ENCODE results near the gene COL9A2.
"Not testable (repeated sequence)": the region's sequence is repeated elsewhere in the genome, so short reads cannot be mapped to it uniquely, and the experiment has no call there.

The COL9A2 gene

DNA sequence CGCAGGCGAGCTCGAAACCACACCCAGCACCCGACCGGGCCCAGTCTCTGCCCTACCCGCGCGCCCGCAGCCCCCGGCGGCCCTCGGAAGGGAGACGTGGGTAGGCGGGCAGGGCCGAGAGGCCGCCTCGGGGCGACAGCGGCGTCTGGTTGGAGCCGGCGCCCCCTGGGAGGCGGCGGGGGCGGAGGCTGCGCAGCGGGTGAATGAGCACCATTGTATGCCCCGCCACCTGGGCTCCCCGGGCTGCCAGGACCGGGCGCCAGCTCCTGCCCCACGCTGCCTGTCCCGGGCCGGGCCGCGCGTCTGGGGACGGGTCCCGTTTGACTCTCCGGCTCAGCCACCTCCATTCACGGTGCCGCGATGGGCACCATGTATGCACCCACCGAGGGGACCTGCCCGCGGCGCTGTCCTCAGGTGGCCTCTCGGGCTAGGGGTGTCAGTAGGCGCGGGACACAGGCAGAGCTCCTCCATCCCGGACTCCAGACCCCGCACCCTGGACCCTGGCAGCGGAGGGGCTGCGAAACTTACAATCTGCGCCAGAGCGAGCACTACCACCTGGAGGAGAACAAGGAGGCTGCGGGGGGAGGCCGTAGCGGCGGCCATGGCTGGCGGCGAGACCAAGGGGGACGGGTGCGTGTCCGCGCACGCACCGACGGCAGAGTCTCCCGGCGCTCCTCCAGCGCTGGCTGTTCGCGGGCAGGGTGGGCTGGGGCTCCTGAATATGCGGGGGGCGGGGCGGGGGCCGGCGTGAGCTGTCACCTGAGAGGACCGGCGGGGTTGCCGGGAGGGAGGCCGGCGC, at the start of gene COL9A2:
TSS of gene COL9A2 (minus strand) at position 692 of the 799 bp plus-strand sequence. CDS start at position 603, 89 bp downstream.
- DNase-seq = peak in 1 of 2 experiments; percentile 44

DNA sequence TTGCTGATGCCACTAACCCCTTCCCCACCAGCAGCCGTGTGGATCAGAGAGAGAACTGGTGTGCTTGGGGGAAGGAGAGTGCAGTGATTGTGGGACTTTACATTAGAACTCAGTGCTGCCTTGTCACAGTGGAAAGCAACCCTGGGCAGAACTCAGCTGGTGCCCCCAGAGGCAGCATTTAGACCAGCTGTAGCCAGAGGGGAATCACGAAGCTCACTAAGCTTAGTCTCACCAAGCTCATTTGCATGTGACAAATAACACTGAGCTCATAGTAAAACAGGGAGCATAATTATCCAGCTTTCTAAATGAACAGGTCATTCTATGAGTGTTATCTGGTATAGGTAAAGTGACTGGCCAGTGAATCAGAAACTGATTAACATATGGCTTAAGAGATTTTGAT, 46.6 kb upstream of the COL9A2 start:
- peak in 1 of 2 experiments; percentile 22 for DNase-seq

DNA sequence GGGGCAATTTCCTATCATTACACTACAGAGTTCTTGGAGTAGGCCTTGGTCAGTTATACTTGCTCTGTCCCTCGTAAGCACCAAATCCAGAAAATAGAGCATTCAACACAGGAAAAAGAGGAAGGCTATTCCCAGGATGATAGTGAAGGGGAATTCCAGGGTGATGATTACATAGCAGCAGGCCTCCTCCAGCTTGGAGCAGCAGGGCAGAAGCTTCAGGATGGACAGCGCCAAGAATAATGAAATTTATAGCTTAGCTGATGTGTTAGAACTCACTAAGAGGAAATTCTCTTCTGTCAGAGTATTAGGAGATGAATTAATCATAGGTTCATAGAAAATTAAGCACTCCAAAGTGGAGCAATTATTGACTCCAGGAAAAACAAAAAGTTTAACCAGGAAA, 45.6 kb upstream of the COL9A2 start:
- no peak for DNase-seq

DNA sequence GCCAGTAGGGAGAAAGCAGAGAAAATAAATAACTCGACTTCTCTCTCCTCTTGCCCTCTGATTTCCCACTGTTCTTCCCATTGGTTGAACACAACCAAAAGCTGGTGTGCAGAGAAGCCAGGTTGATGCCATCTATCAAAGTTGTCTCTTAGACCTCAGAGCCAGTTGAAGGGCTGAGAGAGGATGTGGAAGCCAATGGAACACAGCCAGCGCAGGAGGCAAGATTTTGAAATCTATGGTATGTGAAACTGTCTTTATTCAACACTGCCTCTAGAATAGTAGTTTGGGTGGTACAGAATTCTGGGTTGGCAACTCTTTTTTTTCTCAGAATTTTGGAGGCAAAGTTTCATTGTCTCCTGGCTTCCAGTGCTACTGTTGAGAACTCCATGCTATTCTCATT, 45.1 kb upstream of the COL9A2 start:
- no peak for DNase-seq

DNA sequence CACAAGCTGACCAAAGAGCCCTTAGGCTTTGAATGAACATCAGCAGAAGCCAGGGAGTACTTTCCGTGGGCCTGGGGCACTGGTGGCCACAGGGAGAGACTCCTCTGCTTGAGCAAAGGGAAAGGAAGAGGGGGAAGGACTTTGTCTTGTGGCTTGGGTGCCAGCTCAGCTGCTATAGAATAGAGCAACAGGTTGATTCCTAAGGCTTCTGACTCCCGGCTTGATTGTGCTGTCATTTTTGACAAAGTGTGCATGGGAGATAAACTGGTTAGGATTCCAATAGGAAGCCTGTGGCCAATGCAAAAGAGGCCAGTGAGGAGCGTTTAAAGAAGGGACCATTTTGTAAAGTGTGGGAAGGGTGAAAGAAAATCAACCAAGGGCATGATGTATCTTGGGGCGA, 44.6 kb upstream of the COL9A2 start:
- no peak for DNase-seq

DNA sequence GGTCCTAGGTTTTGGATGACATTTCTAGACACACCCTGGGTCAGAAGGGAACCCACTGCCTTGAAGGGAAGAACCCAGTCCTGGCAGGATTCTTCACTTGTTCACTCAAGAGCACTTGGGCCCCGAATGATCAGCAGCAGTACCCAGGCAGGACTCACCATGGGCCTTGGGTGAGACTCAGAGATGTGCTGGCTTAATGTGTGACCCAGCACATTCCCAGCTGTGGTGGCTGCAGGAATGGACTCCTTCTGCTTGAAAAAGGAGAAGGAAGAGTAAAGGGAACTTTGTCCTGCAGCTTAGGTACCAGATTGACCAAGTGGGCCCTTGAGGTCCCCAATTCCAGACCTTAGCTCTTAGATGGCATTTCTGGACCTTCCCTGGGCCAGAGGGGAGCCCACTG, 44.1 kb upstream of the COL9A2 start:
- no peak for DNase-seq

DNA sequence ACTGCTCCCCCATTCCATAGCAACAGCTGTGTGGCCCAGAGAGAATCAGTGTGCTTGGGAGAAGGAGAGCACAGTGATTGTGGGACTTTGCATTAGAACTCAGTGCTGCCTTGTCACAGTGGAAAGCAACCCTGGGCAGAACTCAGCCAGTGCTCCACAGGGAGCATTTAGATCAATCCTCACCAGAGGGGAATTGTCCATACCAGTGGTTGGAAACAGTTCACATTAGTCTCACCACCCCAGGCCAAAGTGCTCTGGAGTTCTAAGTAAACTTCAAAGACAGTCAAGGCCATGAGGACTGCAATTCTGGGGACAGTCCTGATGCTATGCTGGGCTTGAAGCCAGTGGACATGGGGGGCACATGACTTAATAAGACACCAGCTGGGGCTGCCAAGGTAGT, 43.5 kb upstream of the COL9A2 start:
- no peak for DNase-seq

DNA sequence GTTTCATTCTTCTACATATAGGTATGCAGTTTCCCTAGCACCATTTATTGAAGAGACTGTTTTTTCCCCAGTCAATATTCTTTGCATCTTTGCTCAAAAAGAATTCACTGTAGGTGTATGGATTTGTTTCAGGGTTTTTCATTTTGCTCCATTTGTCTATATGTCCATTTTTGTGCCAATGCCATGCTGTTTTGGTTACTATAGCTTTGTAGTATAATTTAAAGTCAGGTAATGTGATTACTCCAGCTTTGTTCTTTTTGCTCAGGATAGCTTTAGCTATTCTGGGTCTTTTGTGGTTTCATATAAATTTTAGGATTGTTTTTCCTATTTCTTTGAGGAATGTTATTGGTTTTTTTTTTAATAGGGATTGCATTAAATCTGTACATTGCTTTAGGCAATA, 40.5 kb upstream of the COL9A2 start:
- DNase-seq = no peak

DNA sequence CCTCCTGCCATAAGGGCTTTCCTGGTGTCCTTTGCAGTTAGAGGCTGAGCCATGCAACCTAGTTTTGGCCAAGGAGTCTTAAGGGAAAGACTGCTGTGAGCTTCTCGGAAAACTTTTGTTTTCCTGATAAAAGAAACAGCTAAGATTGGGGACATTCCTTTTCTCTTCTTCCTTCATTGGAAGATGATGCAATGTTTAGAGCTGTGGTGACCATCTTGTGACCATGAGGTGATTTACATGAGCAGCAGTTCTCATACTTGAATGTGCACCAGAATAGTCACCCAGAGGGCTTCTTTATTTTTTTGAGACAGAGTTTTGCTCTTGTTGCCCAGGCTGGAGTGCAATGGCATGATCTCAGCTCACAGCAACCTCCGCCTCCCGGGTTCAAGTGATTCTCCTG, 36.0 kb upstream of the COL9A2 start:
- DNase-seq = no peak

DNA sequence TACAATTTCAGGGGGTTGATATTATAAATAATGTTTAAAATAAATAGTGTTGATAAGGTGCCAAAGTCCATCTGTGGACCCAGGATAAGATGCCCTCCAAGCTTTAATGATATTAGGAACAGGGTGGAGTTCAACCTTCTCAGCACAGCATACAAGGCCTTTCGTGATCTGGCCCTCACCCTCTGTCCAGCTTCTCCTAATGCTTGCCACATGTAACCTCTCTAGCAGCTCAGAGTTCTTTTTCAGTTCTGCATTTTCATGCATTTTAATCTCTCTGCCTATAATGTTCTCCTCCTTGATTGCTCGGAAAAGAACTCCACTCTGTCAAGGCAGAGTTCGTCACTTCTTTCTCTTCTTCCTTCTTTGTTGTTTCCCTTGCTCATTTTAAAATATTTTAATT, 35.0 kb upstream of the COL9A2 start:
- no peak for DNase-seq

DNA sequence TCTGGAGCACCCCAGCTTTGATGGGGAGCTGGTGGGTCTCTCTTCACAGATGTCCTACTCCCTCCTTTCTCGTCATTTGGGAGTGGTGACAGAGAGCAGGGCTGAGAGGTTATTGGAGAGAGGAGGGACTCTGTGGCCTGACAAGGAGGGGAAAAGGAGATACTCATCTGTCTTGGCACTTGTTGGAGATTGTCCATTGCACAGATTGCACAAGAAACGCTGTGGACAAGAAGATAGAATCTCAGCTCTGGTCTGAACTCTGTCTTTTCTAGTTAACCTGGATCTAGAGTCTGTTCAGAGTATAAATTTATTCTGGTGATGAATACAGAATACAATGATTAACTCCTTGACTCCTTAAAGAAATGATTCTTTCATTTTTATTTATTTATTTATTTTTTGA, 34.0 kb upstream of the COL9A2 start:
- DNase-seq = no peak

DNA sequence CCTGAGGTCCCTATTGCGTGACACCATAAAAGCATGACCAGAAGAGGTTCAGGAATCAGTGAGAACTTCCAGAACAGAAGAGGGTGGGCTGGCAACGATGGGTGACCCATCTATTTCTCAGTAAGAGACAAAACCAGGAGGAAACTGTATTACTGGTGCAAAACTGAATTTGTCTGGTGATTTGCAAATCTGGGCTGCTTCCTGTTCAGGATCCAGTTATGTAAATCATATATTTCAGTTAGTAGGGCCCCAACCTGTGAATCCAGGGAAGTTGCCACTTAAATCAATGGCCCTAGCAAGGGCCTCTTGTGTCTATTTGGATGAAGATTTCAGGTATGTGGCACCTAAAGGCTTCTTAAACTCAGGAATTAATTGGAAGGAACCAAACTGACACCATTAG, 33.3 kb upstream of the COL9A2 start:
- no peak for DNase-seq

DNA sequence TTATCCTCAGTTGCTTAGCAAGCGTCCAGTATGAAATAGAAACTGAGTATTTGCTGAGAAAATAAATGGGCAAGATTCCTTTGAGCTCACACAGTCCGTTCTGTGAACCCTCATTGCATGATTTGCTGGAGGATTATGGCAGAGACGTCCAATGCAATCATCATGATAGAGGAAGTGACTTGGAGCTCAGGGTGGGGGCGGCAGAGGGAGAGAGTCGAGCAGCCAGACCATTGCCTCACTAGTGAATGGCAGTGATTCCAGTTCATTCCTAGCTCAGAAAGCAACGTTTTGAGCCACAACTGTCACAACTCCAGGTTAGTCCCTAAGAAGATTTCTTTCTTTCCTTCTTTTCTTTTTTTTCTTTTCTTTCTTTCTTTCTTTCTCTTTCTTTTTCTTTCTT, 27.5 kb upstream of the COL9A2 start:
- peak in 1 of 2 experiments; percentile 32 for DNase-seq

DNA sequence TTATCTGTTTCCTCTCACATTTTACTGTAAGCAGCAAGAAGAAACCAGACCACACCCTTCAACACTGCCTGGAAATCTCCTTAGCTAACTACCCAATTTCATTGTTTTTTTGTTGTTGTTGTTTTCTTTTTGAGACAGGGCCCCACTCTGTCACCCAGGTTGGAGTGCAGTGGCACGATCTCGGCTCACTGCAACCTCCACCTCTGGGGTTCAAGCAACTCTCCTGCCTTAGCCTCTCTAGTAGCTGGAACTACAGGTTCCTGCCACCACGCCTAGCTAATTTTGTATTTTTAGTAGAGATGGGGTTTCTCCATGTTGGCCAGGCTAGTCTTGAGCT, 25.3 kb upstream of the COL9A2 start:
- not testable (repeated sequence) for DNase-seq

DNA sequence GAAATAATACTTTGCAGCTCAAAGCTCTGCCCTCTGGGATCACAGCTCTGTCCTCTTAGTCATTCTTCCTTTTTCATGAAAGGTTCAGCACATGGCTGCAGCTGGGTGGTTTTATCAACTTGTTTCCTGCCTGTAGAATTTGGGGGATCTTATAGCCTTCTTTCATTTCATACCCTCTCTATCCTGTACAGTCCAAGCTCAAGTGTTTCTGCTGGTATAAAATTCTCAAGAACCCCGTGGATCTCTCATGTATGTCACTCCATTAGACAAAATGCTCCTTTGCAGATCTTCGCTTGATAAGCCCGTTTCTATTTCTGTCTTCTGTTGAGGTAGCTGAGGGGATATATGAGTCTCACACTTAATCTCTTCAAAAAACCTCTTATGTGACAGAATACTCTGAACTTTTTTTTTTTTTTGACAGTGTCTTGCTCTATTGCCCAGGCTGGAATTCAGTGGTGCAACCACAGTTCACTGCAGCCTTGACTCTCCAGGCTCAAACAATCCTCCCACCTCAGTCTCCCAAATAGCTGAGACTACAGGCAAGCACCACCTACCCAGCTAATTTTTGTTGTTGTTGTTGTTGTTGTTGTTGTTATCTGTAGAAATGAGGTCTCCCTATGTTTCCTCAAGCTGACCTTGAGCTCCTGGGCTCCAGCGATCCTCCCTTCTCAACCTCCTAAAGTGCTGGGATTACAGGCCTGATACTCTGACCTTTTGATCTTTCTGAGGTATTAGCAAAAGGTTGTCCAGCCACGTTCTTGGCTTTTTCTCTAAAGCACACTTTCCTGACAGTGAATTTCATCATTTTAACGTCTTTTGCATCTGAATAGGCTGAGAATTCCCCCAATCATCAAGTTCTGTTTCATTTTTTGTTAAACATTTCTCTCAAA, 24.6 kb upstream of the COL9A2 start:
- no peak for DNase-seq

DNA sequence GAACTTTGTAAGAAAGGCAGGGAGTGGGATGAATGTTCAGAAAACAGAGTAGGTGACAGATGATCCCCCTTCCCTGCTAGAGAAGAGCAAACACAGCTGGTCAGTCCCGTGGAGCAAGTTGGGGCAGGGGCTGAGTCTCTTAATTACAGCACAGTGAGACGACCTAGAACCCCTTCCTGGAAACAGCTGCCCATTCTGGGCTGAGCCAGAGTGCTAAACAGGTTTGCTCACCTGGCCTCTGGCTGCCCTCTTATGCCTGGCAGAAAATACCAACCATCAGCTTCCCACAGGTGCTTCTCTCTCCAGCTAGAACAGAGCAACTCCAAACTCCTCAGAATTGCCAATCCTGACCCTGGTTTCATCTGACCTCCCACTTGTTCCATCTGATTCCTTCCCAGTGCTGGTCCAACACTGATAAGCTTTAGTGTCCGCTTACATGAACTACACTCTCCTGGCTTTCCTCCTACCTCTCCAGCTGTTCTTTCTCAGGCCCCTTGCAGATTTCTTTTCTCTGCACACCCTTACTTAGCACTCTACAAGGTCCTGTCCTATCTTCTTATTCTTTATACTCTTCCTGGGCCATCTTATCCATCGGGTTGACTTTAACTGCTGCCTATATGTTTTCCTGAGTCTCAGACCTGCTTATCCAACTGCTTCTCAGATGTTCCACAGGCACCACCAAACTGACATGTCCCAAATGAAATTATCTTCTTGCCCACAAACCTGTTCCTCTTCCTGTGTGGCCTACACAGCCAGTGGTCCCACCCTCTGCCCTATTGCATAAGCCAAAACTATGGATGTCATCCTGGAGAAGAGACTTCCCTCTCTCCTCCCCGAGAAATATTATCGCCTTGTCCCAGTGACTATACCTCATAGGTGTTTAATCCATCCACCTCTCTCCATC, 22.6 kb upstream of the COL9A2 start:
- DNase-seq = no peak

DNA sequence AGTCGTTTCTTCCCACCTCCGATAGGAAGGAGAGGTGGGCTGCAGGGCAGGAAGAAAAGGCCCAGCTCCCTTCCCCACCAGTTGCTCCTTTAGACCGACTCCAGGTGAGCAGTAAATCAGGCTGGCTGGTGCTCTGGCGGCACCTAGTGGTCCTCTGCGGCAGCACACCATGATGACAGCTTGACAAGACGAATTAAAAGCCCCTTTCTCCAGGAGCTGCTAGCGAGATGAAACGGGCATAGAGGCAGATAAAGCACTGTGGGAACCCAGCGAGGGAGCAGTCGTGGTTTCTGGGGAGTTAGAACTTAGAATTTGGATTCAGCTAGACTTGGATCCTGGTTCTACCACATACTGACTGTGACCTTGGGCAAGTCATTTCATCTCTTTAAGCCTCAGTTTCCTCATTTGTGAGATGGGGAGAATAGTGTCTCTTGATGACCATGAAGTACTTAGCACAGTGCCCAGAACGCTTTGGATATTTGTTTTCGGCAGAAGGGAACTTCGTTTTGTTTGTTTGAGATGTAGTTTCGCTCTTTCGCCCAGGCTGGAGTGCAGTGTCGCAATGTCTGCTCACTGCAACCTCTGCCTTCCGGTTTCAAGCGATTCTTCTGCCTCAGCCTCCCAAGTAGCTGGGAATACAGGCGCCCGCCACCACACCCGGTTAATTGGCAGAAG, 21.8 kb upstream of the COL9A2 start:
- DNase-seq = peak; percentile 55 to 88

DNA sequence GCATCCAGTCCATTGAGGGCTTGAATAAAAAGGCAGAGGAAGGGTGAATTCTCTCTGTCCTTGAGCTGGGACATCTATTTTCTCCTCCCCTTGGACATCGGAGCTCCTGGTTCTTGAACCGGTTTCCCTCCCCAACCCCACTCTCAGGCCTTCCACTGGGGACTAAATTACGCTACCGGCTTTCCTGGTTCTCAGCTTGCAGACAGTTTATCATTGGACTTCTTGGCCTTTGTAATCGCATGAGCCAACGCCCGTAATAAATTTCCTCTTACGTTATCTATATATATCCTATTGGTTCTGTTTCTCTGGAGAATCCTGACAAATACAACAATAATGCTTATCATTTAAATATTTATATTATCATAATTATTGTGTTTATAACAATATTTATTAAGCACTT, 20.4 kb upstream of the COL9A2 start:
- no peak for DNase-seq

DNA sequence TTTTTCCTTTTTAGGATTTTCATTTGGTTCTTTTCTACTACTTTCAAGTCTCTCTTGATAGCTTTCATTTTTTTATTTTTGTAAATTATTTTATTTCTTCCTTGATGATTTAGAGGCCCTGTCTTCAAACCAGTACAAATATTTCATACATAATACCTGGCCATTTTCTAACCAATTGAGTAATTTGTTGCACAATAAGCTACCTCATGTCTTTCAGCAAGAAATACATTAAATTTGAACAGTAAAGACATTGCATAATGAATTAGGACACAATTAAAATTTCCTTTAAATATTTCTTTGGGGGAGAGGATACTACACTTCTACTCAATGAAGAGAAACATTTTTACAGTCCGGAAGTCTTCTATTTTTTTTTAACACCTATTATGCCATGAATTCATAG, 15.6 kb upstream of the COL9A2 start:
- no peak for DNase-seq

DNA sequence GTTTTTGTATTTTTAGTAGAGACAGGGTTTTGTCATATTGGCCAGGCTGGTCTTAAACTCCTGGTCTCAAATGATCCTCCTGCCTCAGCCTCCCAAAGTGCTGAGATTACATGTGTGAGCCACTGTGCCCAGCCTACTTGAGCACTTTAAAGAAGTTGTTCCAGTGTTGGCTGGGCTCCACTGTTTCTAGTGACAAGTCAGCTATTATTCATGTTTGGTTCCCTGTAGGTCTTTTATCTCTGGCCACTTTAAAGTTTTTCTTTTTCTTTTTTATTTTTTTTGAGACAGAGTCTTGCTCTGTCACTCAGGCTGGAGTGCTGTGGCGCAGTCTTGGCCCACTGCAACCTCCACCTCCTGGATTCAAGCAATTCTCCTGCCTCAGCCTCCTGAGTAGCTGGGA, 14.3 kb upstream of the COL9A2 start:
- DNase-seq = not testable (repeated sequence)

DNA sequence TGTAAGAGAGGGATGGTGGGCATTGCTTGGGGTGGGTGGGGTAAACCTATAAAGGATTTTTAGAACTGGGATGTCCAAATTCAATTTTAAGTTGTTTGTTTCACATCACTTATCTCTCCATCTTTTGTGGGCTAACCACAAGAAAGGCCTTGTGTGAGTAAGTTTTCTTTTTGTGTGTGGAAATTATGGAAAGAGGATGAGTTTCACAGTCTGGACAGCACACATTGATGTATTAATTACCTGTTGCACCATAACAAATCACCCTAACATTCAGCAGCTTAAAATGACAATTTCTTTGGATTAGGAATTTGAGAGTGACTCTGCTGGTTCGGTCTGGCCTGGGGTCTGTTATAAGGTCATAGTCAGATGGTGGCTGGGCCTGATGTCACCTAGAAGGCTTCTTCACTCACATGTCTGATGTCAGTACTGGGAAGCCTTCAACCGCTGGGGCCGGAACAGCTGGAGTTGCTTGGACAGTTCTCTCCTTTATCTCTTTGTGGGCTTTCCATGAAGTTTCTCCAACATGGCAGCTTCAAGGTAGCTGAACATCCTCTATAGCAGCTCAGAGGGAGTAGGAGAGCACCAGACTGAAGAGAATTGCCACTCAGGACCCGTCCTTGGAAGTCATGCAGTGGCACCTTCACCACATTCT, 2.0 kb upstream of the COL9A2 start:
- no peak for DNase-seq

DNA sequence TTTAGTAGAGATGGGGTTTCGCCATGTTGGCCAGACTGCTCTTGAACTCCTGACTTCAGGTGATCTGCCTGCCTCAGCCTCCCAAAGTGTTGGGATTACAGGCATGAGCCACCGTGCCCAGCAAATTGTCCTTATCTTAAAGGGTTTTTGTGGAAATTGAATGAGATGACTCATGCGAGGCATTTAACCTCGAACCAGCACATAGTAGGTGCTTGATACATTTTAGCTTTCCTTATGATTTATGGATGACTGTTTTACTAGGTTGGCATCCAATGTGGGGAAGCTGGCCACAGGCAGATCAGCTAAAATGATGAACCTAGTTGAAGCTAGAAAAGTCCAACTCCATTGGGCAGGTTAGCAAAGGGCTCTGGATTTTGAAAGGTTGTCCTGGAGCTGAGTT, 1.4 kb upstream of the COL9A2 start:
- DNase-seq = no peak

Data from NCI-H524 (cell line).